HUDEP-2 (cell line): ENCODE data around the gene RSU1.
"Not testable (repeated sequence)": the region's sequence is repeated elsewhere in the genome, so short reads cannot be mapped to it uniquely, and the experiment has no call there.

Experiments
- DNase-seq, 76 experiments: peaks; one replicate each; lab custom pipeline; 2025; ENCODE audit not compliant: unreplicated experiment in 76 of 76; lab: John Stamatoyannopoulos, UW

The RSU1 gene

GRCh38 chr10:16817125-16818019 is at the start of gene RSU1:
Gene RSU1 (minus strand): TSS chr10:16817424. CDS start chr10:16817081, 343 bp downstream.
- peak; percentile 70 to 100 (median 99) for DNase-seq

DNA sequence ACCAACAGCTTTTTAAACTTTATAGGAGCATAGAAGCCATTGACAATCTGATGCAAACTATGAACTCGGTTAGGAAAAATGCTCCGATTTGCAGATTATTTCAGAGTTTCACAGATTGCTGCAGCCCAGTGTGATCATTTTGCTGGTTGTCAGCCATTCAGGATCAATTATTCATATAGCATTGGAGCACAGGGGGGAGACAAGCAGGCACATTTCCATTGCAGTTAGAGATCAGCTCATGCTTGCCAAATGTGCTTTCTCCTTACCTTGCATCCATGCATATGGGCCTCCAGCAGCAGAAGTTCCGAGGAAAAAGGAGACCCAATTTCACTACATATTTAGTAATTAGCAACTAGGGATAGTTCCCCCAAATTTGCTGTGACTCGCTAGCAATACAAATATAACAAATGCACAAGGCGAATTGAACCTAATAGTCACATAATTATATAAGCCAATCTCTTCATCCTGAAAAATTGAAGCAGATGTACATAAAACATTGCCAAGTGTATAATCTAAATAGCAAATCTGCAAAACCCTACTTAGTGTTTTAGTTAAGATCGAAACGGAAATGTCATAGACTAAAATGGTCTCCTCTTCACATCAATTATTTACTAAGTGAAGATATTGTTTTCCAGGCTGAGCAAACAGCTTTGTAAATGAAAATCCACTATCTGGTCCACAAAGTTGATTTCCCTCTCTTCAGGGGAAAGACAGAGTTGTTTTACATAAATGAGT is 49.5 kb upstream of the RSU1 start:
- no peak for DNase-seq

- no peak for DNase-seq
Observed at GRCh38 chr10:16865766-16866165, 48.5 kb upstream of the RSU1 start.

DNA sequence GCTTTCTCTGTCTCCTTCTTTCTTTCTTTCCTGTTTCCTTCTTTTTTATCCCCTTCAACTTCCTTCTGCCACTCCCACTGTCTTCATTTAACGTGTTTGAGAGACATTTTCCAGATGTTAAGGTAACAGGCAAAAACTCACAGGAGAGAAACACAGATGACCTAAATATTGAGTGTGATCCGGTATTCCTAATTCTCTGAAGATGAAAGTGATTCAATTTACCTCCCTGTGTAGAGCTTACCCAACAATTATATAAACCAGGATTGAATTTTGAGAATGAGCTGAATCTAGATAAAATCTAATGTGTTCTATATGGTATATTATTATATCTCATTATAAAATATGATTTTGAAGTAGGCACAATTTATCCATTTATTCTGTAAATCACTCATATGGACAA is 46.5 kb upstream of the RSU1 start:
- no peak for DNase-seq

DNA sequence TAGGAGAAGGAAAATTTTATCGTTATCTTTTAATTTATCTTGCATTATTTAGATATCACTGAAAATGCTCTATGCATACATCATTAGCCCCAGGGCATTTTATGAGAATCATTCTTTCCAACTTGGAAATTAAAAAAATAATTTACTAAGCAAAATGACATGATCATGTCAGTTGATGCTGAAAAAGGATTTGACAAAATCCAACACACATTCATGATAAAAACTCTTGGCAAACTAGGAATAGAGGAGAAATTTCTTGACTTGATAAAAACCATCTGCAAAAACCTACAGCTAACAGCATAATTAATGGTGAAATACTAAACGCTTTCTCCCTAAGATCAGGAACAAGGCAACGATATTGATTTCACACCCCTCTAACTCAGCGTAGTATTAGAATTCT is 40.2 kb upstream of the RSU1 start:
- DNase-seq = no peak

GRCh38 chr10:16856567-16856966 is 39.3 kb upstream of the RSU1 start:
- no peak for DNase-seq

DNA sequence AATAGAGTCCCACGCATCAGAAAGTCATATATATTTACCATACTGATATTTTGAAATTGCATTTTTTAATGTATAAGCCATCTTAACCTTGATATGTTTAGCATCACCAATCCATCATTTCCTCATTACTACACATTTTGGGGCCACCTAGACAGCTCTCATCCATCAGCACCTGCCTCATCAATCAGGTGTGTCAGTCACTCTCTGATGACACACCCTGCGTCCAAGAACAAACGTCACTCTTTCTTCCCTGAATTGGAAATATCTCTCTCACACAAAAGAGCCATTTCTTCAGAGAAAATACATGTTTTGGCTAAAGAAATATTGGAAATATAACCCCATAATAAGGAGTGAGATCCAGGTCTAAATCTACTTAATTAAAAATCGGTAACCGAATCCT is 38.9 kb upstream of the RSU1 start:
- DNase-seq = no peak

DNA sequence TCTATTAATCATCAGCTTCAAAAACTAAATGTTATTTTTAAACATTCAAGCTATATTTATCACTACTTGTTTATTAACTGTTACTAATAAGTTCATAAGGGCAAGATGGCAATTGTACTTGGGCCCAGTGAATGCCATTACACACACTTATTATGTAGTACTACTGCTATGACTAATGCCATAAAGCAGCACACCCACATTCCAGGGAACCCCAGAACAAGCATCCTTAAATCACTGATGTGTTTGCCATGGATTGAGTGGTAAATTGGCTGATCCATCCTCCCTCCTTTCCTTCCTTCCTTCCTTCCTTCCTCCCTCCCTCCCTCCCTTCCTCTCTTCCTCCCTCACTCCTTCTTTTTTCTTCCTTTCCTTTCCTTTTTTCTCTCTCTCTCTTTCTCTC is 37.4 kb upstream of the RSU1 start:
- no peak for DNase-seq

- DNase-seq = no peak
Observed at GRCh38 chr10:16853809-16854208, 36.6 kb upstream of the RSU1 start.

DNA sequence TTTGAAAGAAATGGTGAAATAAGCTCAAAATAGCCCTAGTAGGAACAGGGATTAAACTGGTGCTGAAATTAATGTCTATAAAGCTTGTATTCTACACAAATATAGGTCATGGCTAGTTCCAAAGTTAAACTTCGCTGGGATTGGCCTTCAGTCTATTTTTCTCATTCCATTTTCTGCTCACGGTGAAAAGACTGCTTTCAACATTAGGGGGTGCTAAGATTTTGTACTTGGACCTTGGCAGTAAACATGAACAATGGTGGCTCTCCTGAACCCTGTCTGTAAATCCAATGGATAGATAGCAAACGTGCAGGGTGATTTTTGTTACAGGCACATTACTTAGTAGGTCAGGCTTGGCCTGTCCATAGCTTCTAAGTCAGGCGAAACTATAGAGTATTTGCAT is 36.0 kb upstream of the RSU1 start:
- peak in 3 of 76 experiments; percentile 2 to 28 (median 8) for DNase-seq

DNA sequence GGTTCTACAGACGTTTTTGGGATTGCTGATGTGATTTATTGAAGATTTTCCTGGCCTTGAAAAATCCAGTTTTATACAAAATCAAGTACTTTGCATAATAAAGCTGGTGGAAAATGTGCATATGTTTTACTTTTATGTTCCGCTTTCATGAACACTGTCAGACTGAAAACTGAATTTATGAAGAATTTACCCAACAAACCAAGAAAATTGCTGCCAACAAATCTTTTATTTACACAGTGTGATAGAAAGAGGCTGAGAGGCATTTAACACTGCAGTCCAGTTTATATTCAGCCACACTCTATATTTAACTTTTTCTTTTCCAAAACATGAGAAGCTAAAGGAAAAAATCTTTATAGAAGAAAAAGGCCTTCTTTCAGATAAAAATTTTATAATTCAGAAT is 35.4 kb upstream of the RSU1 start:
- DNase-seq = no peak

DNA sequence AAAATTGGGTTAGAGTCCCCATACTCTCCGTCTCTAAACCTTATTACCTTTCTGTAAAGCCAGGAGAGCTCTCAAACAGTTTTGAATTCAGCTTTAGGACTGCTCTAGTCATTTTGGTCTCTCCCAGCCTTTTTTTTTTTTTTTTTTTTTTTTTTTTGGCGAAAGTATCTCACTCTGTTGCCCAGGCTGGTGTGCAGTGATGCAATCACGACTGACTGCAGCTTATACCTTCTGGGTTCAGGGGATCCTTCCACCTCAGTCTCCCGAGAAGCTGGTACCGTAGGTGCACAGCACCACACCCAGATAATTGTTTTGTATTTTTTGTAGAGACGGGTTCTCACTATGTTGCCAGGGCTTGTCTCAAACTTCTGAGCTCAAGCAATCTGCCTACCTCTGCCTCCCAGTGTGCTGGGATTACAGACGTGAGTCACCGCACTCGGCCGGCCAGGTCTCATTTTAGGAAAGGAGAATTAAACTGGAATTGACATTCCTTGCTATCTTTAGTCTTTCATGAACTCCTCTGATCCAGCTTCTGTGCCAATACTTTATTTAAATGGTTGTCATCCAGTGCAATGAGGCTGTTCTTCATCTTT is 31.4 kb upstream of the RSU1 start:
- no peak for DNase-seq

GRCh38 chr10:16847644-16848043 is 30.4 kb upstream of the RSU1 start:
- DNase-seq = no peak

GRCh38 chr10:16845248-16845647 is 28.0 kb upstream of the RSU1 start:
- no peak for DNase-seq

DNA sequence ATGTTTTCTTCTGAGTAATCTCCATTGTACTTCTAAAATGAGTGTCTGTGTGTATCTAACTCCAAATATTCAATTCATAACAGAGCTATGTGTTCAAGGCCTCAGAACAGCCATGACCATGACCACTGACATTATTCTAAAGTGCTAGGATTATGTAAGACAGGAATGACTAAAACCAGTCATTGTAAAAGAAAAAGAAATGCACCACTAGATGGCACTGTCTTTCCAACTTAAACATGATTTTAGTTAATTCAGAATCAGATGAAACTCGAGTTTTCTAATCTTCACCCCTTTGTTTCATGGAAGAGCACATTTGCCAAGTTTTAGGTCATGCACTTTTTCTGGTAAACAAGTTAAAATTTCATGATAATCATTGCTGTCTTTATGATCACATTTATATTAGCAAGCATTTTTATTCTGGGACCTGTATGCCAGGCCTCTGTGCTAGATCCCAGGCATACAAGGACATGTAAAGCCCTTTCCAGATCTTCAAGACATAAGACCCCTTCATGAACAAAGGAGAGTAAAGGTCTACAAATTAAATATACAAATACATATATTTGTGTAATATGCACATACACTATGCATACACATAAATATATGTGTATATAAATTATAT is 26.1 kb upstream of the RSU1 start:
- peak in 33 of 76 experiments; percentile 6 to 67 (median 44) for DNase-seq

DNA sequence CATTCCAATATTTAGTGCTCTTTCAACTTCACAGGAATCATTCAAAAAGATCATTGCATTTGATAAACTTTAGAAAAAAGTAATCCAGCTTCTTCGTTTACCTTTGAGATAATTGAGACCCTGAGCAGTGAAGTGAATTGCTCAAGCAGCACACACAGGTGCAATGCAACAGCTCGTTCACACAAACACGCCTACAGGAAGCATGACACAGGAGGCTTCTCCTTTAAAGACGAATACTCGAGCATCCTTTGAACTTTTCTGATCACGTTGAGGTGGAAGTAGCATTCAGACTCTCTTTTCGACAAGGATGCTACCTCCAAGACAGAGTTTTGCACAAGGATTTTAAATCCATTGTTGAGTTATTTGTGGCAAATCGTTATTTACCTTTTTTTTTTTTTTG is 18.0 kb upstream of the RSU1 start:
- DNase-seq = no peak

GRCh38 chr10:16832351-16833080 is 15.3 kb upstream of the RSU1 start:
- DNase-seq = no peak

GRCh38 chr10:16828701-16829175 is 11.5 kb upstream of the RSU1 start:
- no peak for DNase-seq

- DNase-seq = peak in 47 of 76 experiments; percentile 3 to 62 (median 31)
Observed at GRCh38 chr10:16828114-16828568, 10.9 kb upstream of the RSU1 start.

DNA sequence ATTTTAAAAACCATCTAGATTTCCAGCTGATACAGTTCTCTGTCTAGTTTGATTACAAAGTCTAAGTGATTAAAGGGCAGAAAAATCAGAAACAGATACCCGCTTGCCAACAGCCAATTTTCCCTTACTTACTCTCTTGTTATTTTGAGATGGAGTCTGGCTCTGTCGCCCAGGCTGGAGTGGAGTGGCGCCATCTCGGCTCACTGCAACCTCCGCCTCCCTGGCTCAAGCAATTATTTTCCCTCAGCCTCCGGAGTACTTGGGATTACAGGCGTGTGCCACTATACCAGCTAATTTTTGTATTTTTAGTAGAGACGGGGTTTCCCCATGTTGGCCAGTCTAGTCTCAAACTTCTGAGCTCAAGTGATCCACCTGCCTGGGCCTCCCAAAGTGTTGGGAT is 10.2 kb upstream of the RSU1 start:
- not testable (repeated sequence) for DNase-seq
